Body of pancreas (tissue), 4 donors: Measurements from ENCODE around the gene SNX20. TPM values are rescaled to one million over a fixed set of nuclear protein-coding genes. Genes with fewer than 3 reads are reported as not detected.

Source experiments
- ATAC-seq: fragments of 150-250 bp; one replicate; pipeline ENCODE4 v1.9.1; 2016
- DNase-seq, 4 donors: peaks; one replicate each; pipeline ENCODE4 v3.0.0-alpha.2; 2019
- H3K27ac ChIP-seq, 4 donors: fragments of 200-600 bp; sonication (generic); 1 replicate in 3 of 4; 2 replicates in 1 of 4; pipeline versions ENCODE4 v1.5.1 to v1.6.1; 2016 to 2019; ENCODE audit warnings: mild to moderate bottlenecking in 1 of 4, mixed read lengths in 1 of 4, moderate library complexity in 1 of 4
- H3K27me3 ChIP-seq, 2 donors: fragments of 200-600 bp; sonication (generic); one replicate each; pipeline ENCODE4 v1.6.0; 2016; ENCODE audit warnings: mild to moderate bottlenecking in 1 of 2
- H3K36me3 ChIP-seq, 2 donors: fragments of 200-600 bp; sonication (generic); replicated peaks in 1 of 2; 2 replicates each; pipeline ENCODE4 v1.5.1; 2016; ENCODE audit warnings: low read depth in 2 of 2; ENCODE audit not compliant: insufficient read depth in 1 of 2
- H3K4me1 ChIP-seq: fragments of 200-600 bp; sonication (generic); one replicate; pipeline ENCODE4 v1.6.0; 2016
- H3K4me3 ChIP-seq, 2 donors: fragments of 200-600 bp; sonication (generic); 1 replicate in 1 of 2; 2 replicates in 1 of 2; pipeline ENCODE4 v1.5.1; 2016 to 2019
- H3K9me3 ChIP-seq, 3 donors: fragments of 200-600 bp; sonication (generic); 1 replicate in 2 of 3; 2 replicates in 1 of 3; pipeline ENCODE4 v1.5.1; 2016
- CTCF ChIP-seq, 7 experiments: fragments of 450-650 bp in 4 of 7; fragments of 200-600 bp in 3 of 7; sonication (generic) in 3 of 7; IDR thresholded peaks; one replicate each; pipeline ENCODE4 v1.5.1; 2016 to 2019; ENCODE audit warnings: antibody characterized with exemption in 7 of 7
- POLR2A ChIP-seq, 3 donors: fragments of 450-650 bp; IDR thresholded peaks; one replicate each; pipeline ENCODE4 v1.6.1; 2016; ENCODE audit warnings: antibody characterized with exemption in 3 of 3, mild to moderate bottlenecking in 2 of 3
- WGBS, 2 donors: methylation state at CpG; one replicate each; pipeline ENCODE4 v1.1.5; 2017; 5-methylcytosine and 5-hydroxymethylcytosine counted together
- intact Hi-C: fragments of 100-400 bp; cut with DNase I; formaldehyde crosslinking; loops from one replicate; pipeline ENCODE4 v1.15.1; 2023
- total RNA-seq, 2 donors: library from RNA; depleted of rRNA; stranded (reverse); fragments of >200 nt; gene quantifications; one replicate each; pipeline ENCODE4 v1.1.0, GENCODE V29; 2016

Gene SNX20
- total RNA-seq, 2 donors from 2014 or later = 0.99 to 2.1 TPM

GRCh38 chr16:50651835-50652438 is 29.2 kb downstream of the SNX20 start:
- intact Hi-C loops = no loop called here
- H3K9me3 ChIP-seq = no peaks in the 10 kb centered on the region
- DNase-seq (no peak), ATAC-seq (no peak)
- no peak overlapping the region for H3K27ac ChIP-seq
- TF ChIP-seq CTCF (IDR thresholded peaks at IDR 0.05) (no peak), POLR2A (IDR thresholded peaks at IDR 0.05) (no peak)
- H3K36me3 ChIP-seq = no peaks in the 10 kb centered on the region
- no peak overlapping the region for H3K4me3 ChIP-seq
- H3K27me3 ChIP-seq = no peaks in the 10 kb centered on the region
- peaks cover 39% of the 10 kb centered on the region for H3K4me1 ChIP-seq
- 94% methylated on average over 3 of the region's 3 CpGs for WGBS, 2 donors

- Histone ChIP-seq H3K4me3 (no peak overlapping the region), H3K9me3 (no peaks in the 10 kb centered on the region), H3K27me3 (no peaks in the 10 kb centered on the region), H3K27ac (no peak overlapping the region), H3K4me1 (no peaks in the 10 kb centered on the region), H3K36me3 (no peaks in the 10 kb centered on the region)
- DNase-seq = no peak
- intact Hi-C loops = no loop called here
- no peak for ATAC-seq
- WGBS, 2 donors = 62 to 67% methylated on average over 8 of the region's 8 CpGs
- no peak for TF ChIP-seq CTCF (IDR thresholded peaks at IDR 0.05)
- no peak for TF ChIP-seq POLR2A (IDR thresholded peaks at IDR 0.05)
Measured at GRCh38 chr16:50646345-50646744, 34.8 kb downstream of the SNX20 start.

GRCh38 chr16:50645563-50646220 is 35.4 kb downstream of the SNX20 start:
- DNase-seq = no peak
- H3K9me3 ChIP-seq = no peaks in the 10 kb centered on the region
- H3K27ac ChIP-seq = no peak overlapping the region
- no peaks in the 10 kb centered on the region for H3K4me1 ChIP-seq
- no peaks in the 10 kb centered on the region for H3K36me3 ChIP-seq
- ATAC-seq = no peak
- no peaks in the 10 kb centered on the region for H3K27me3 ChIP-seq
- no peak overlapping the region for H3K4me3 ChIP-seq
- intact Hi-C loops = no loop called here
- TF ChIP-seq POLR2A (IDR thresholded peaks at IDR 0.05) = no peak
- TF ChIP-seq CTCF (IDR thresholded peaks at IDR 0.05) = no peak
- whole genome bisulfite sequencing, 2 donors = 82 to 87% methylated on average over 20 of the region's 20 CpGs

- Histone ChIP-seq H3K4me1 (no peaks in the 10 kb centered on the region), H3K27me3 (no peaks in the 10 kb centered on the region), H3K27ac (no peak overlapping the region), H3K36me3 (no peaks in the 10 kb centered on the region), H3K9me3 (no peaks in the 10 kb centered on the region), H3K4me3 (no peak overlapping the region)
- intact Hi-C loops = no loop called here
- whole genome bisulfite sequencing, 2 donors = 49 to 51% methylated on average over 6 of the region's 6 CpGs
- TF ChIP-seq CTCF (IDR thresholded peaks at IDR 0.05) (peak in 6 of 7 experiments; percentile 14 to 52 (median 38)), POLR2A (IDR thresholded peaks at IDR 0.05) (no peak)
- ATAC-seq = peak; percentile 58
- DNase-seq = peak in 3 of 4 donors; percentile 38 to 54 (median 44)
Measured at GRCh38 chr16:50644729-50645128, 36.4 kb downstream of the SNX20 start.

GRCh38 chr16:50644245-50644644 is 36.9 kb downstream of the SNX20 start:
- 90 to 94% methylated on average over 5 of the region's 5 CpGs for WGBS, 2 donors
- no peaks in the 10 kb centered on the region for H3K4me1 ChIP-seq
- TF ChIP-seq POLR2A (IDR thresholded peaks at IDR 0.05) (no peak), CTCF (IDR thresholded peaks at IDR 0.05) (no peak)
- no peaks in the 10 kb centered on the region for H3K9me3 ChIP-seq
- intact Hi-C loops = no loop called here
- no peaks in the 10 kb centered on the region for H3K27me3 ChIP-seq
- DNase-seq (no peak), ATAC-seq (no peak)
- no peak overlapping the region for H3K4me3 ChIP-seq
- H3K36me3 ChIP-seq = no peaks in the 10 kb centered on the region
- H3K27ac ChIP-seq = no peak overlapping the region
